Karpas-422 (cell line): ENCODE measurements around the gene ESPN. TPM values are rescaled to one million over a fixed set of nuclear protein-coding genes. Genes with fewer than 3 reads are reported as not detected.

Experiments
- DNase-seq: peaks from one replicate; pipeline ENCODE4 v3.0.0-alpha.2; 2015
- H2AFZ ChIP-seq: fragments of 200-600 bp; sonication (generic); 2 replicates; pipeline ENCODE4 v1.6.1; 2014; ENCODE audit warnings: antibody characterized with exemption, low read length, mixed read lengths
- H3K27ac ChIP-seq: fragments of 200-600 bp; sonication (generic); 2 replicates; pipeline ENCODE4 v1.5.1; 2014; ENCODE audit warnings: mild to moderate bottlenecking, low read length, moderate library complexity
- H3K27me3 ChIP-seq: fragments of 200-600 bp; sonication (generic); 2 replicates; pipeline ENCODE4 v1.6.1; 2014; ENCODE audit warnings: low read length, mixed read lengths
- H3K36me3 ChIP-seq: fragments of 200-600 bp; sonication (generic); 2 replicates; pipeline ENCODE4 v1.6.1; 2014; ENCODE audit warnings: low read length, mixed read lengths; ENCODE audit not compliant: insufficient read depth
- H3K4me1 ChIP-seq: fragments of 200-600 bp; sonication (generic); 2 replicates; pipeline ENCODE4 v1.6.1; 2014; ENCODE audit warnings: mild to moderate bottlenecking, low read length, mixed read lengths
- H3K4me2 ChIP-seq: fragments of 200-600 bp; sonication (generic); 2 replicates; pipeline ENCODE4 v1.6.1; 2014; ENCODE audit warnings: low read length, low read depth, mild to moderate bottlenecking; ENCODE audit not compliant: poor library complexity, severe bottlenecking
- H3K4me3 ChIP-seq: fragments of 200-600 bp; sonication (generic); 2 replicates; pipeline ENCODE4 v1.5.1; 2014; ENCODE audit warnings: mild to moderate bottlenecking, antibody characterized with exemption, low read length, mixed read lengths
- H3K79me2 ChIP-seq: fragments of 200-600 bp; sonication (generic); 2 replicates; pipeline ENCODE4 v1.6.1; 2014; ENCODE audit warnings: mild to moderate bottlenecking, low read length, mixed read lengths
- H3K9ac ChIP-seq: fragments of 200-600 bp; sonication (generic); 2 replicates; pipeline ENCODE4 v1.6.0; 2014; ENCODE audit warnings: low read length
- H3K9me2 ChIP-seq: fragments of 200-600 bp; sonication (generic), shearing (Covaris generic); replicated peaks from 2 replicates; pipeline ENCODE4 v1.6.0; 2014; ENCODE audit warnings: mild to moderate bottlenecking, low read length, moderate library complexity; ENCODE audit not compliant: insufficient read depth
- H3K9me3 ChIP-seq: fragments of 300-700, 200-600 bp; sonication (generic); 2 replicates; pipeline ENCODE4 v1.6.1; 2014; ENCODE audit warnings: low read length, mixed read lengths
- H4K20me1 ChIP-seq: fragments of 200-600 bp; sonication (generic); 2 replicates; pipeline ENCODE4 v1.6.1; 2014; ENCODE audit warnings: mild to moderate bottlenecking, antibody characterized with exemption, low read length, low read depth; ENCODE audit not compliant: insufficient read depth
- total RNA-seq: library from RNA; depleted of rRNA; stranded (reverse); fragments of >200 nt; shearing (Covaris generic); gene quantifications from 2 replicates; pipeline ENCODE4 v1.2.3, GENCODE V29; 2014; ENCODE audit warnings: low replicate concordance

The ESPN gene
- total RNA-seq, 1 experiment from 2014 or later, result not detected

GRCh38 chr1:6412896-6413295 is 11.7 kb upstream of the ESPN start:
- Histone ChIP-seq H3K9ac (no peak overlapping the region), H3K4me2 (no peak overlapping the region)
- DNase-seq, result no peak

GRCh38 chr1:6414443-6414844 is 10.1 kb upstream of the ESPN start:
- Histone ChIP-seq H3K27me3 (no peaks in the 10 kb centered on the region; the same call in 1 of the 2 replicates), H3K9me3 (no peaks in the 10 kb centered on the region), H3K36me3 (no peaks in the 10 kb centered on the region), H3K4me2 (peak overlapping the region; percentile 22), H3K27ac (no peak overlapping the region), H3K79me2 (no peaks in the 10 kb centered on the region), H4K20me1 (no peaks in the 10 kb centered on the region), H3K9ac (no peak overlapping the region), H2AFZ (0 out of 2 replicates have a peak overlapping the region, but pooled peaks have one; percentile 23), H3K4me3 (no peak overlapping the region; the same call in 1 of the 2 replicates), H3K4me1 (peaks cover 4% of the 10 kb centered on the region; the same call in 1 of the 2 replicates), H3K9me2 (no peaks in the 10 kb centered on the region)
- peak; percentile 77 for DNase-seq

More at GRCh38 chr1:6412896-6413295, 11.7 kb upstream of the ESPN start:
- Histone ChIP-seq H3K27ac (no peak overlapping the region), H3K4me3 (no peak overlapping the region), H3K27me3 (no peaks in the 10 kb centered on the region; the same call in 1 of the 2 replicates), H3K9me2 (no peaks in the 10 kb centered on the region), H3K4me1 (peaks cover 4% of the 10 kb centered on the region; the same call in 1 of the 2 replicates), H3K9me3 (no peaks in the 10 kb centered on the region), H2AFZ (no peak overlapping the region), H4K20me1 (no peaks in the 10 kb centered on the region), H3K79me2 (no peaks in the 10 kb centered on the region), H3K36me3 (no peaks in the 10 kb centered on the region)

GRCh38 chr1:6414881-6415626 is 9.5 kb upstream of the ESPN start:
- no peaks in the 10 kb centered on the region for H3K79me2 ChIP-seq
- H3K27me3 ChIP-seq, result no peaks in the 10 kb centered on the region; the same call in 1 of the 2 replicates
- DNase-seq, result no peak
- no peaks in the 10 kb centered on the region for H4K20me1 ChIP-seq
- H2AFZ ChIP-seq, result 0 out of 2 replicates have a peak overlapping the region, but pooled peaks have one; percentile 23
- no peaks in the 10 kb centered on the region for H3K36me3 ChIP-seq
- no peak overlapping the region for H3K9ac ChIP-seq
- H3K4me3 ChIP-seq, result no peak overlapping the region
- no peaks in the 10 kb centered on the region for H3K9me2 ChIP-seq
- H3K9me3 ChIP-seq, result no peaks in the 10 kb centered on the region
- H3K4me2 ChIP-seq, result peak overlapping the region; percentile 22
- peaks cover 4% of the 10 kb centered on the region; the same call in 1 of the 2 replicates for H3K4me1 ChIP-seq
- H3K27ac ChIP-seq, result no peak overlapping the region

- Histone ChIP-seq H2AFZ (no peak overlapping the region), H3K79me2 (no peaks in the 10 kb centered on the region), H3K4me1 (peaks cover 4% of the 10 kb centered on the region; the same call in 1 of the 2 replicates), H3K27me3 (no peaks in the 10 kb centered on the region; the same call in 1 of the 2 replicates), H3K4me3 (no peak overlapping the region), H3K4me2 (no peak overlapping the region), H4K20me1 (no peaks in the 10 kb centered on the region), H3K9me3 (no peaks in the 10 kb centered on the region), H3K27ac (no peak overlapping the region), H3K9ac (no peak overlapping the region), H3K36me3 (no peaks in the 10 kb centered on the region), H3K9me2 (no peaks in the 10 kb centered on the region)
- DNase-seq, result no peak
These were observed 8.3 kb upstream of the ESPN start for GRCh38 chr1:6416295-6416656.

- H3K4me1 ChIP-seq, result peaks cover 4% of the 10 kb centered on the region; the same call in 1 of the 2 replicates
- H2AFZ ChIP-seq, result no peak overlapping the region
- no peaks in the 10 kb centered on the region for H3K9me2 ChIP-seq
- no peak overlapping the region for H3K4me3 ChIP-seq
- H3K27me3 ChIP-seq, result no peaks in the 10 kb centered on the region
- no peaks in the 10 kb centered on the region for H3K79me2 ChIP-seq
- H3K36me3 ChIP-seq, result no peaks in the 10 kb centered on the region
- DNase-seq, result no peak
- no peak overlapping the region for H3K9ac ChIP-seq
- H3K9me3 ChIP-seq, result no peaks in the 10 kb centered on the region
- no peak overlapping the region for H3K27ac ChIP-seq
- H4K20me1 ChIP-seq, result no peaks in the 10 kb centered on the region
- no peak overlapping the region for H3K4me2 ChIP-seq
These were observed 7.7 kb upstream of the ESPN start for GRCh38 chr1:6416906-6417305.

- peaks cover 4% of the 10 kb centered on the region; the same call in 1 of the 2 replicates for H3K4me1 ChIP-seq
- no peak for DNase-seq
- no peaks in the 10 kb centered on the region for H3K27me3 ChIP-seq
These were observed 6.5 kb upstream of the ESPN start for GRCh38 chr1:6417961-6418667.

GRCh38 chr1:6418668-6419396 is 5.7 kb upstream of the ESPN start:
- no peak for DNase-seq
- Histone ChIP-seq H4K20me1 (no peaks in the 10 kb centered on the region), H2AFZ (no peak overlapping the region), H3K27ac (no peak overlapping the region), H3K4me1 (peaks cover 4% of the 10 kb centered on the region), H3K9me2 (no peaks in the 10 kb centered on the region), H3K9me3 (no peaks in the 10 kb centered on the region), H3K4me2 (no peak overlapping the region), H3K9ac (no peak overlapping the region), H3K36me3 (no peaks in the 10 kb centered on the region), H3K27me3 (no peaks in the 10 kb centered on the region), H3K79me2 (no peaks in the 10 kb centered on the region), H3K4me3 (no peak overlapping the region)

More at GRCh38 chr1:6417961-6418667, 6.5 kb upstream of the ESPN start:
- Histone ChIP-seq H4K20me1 (no peaks in the 10 kb centered on the region), H2AFZ (no peak overlapping the region), H3K9me3 (no peaks in the 10 kb centered on the region), H3K9me2 (no peaks in the 10 kb centered on the region), H3K79me2 (no peaks in the 10 kb centered on the region), H3K36me3 (no peaks in the 10 kb centered on the region), H3K9ac (no peak overlapping the region), H3K4me3 (no peak overlapping the region), H3K27ac (no peak overlapping the region), H3K4me2 (no peak overlapping the region)

GRCh38 chr1:6419397-6419803 is 5.2 kb upstream of the ESPN start:
- Histone ChIP-seq H3K27me3 (no peaks in the 10 kb centered on the region), H3K36me3 (no peaks in the 10 kb centered on the region), H3K4me1 (peaks cover 3% of the 10 kb centered on the region), H3K79me2 (no peaks in the 10 kb centered on the region), H2AFZ (no peak overlapping the region), H4K20me1 (no peaks in the 10 kb centered on the region), H3K4me2 (no peak overlapping the region), H3K27ac (no peak overlapping the region), H3K9me2 (no peaks in the 10 kb centered on the region), H3K4me3 (no peak overlapping the region), H3K9me3 (no peaks in the 10 kb centered on the region), H3K9ac (no peak overlapping the region)
- DNase-seq, result no peak
